HEK293 (cell line): ENCODE measurements around the gene KCTD14.
A peak's percentile ranks its signal among the peaks of the same experiment; 100 is the strongest.
"Not testable (repeated sequence)": the region's sequence is repeated elsewhere in the genome, so short reads cannot be mapped to it uniquely, and the experiment has no call there.

Experiments
- CTCF ChIA-PET: fragments of 350-600 bp; formaldehyde crosslinking; extraction: SDS; loops from one replicate; lab custom pipeline; 2021; ENCODE audit warnings: antibody characterized with exemption; lab: Yijun Ruan, JAX
- POLR2A ChIA-PET: fragments of 300-600 bp; formaldehyde crosslinking; extraction: SDS; loops from one replicate; lab custom pipeline; 2020; ENCODE audit warnings: antibody characterized with exemption, inconsistent platforms; lab: Yijun Ruan, JAX
- H3K27ac ChIP-seq: fragments of 200-500 bp; sonication (Bioruptor generic); 2 replicates; pipeline ENCODE4 v1.5.1; 2014; ENCODE audit warnings: low read depth, low read length, control low read depth, inconsistent platforms; ENCODE audit errors: extremely low read depth
- H3K36me3 ChIP-seq, 2 experiments: fragments of 200-500 bp in 1 of 2; sonication (Bioruptor generic) in 1 of 2; 1 replicate in 1 of 2; 2 replicates in 1 of 2; pipeline ENCODE4 v1.5.1; 2014 to 2017; ENCODE audit warnings: inconsistent platforms in 2 of 2, low read length in 2 of 2; ENCODE audit not compliant: control insufficient read depth in 2 of 2, insufficient read depth in 1 of 2
- H3K4me1 ChIP-seq: fragments of 200-500 bp; sonication (Bioruptor generic); 2 replicates; pipeline ENCODE4 v1.5.1; 2014; ENCODE audit warnings: mild to moderate bottlenecking, low read length, inconsistent platforms; ENCODE audit not compliant: control insufficient read depth, insufficient read depth
- H3K4me3 ChIP-seq: 2 replicates; pipeline ENCODE4 v1.5.1; 2011; ENCODE audit warnings: low read depth, mild to moderate bottlenecking, control low read depth, low read length, moderate library complexity
- H3K9me3 ChIP-seq: fragments of 200-500 bp; sonication (Bioruptor generic); 2 replicates; pipeline ENCODE4 v1.5.1; 2014; ENCODE audit warnings: low read depth, low read length, inconsistent platforms; ENCODE audit not compliant: control insufficient read depth, insufficient read depth
- GLIS2 ChIP-seq: fragments of 450-650 bp; formaldehyde crosslinking; IDR thresholded peaks from 2 replicates; pipeline ENCODE4 v1.5.1; 2016; ENCODE audit warnings: missing biosample characterization, missing genetic modification characterization
- HIC1 ChIP-seq: fragments of 450-650 bp; formaldehyde crosslinking; IDR thresholded peaks from 2 replicates; pipeline ENCODE4 v1.5.1; 2016; ENCODE audit warnings: missing biosample characterization, missing genetic modification characterization
- TCF7L2 ChIP-seq: IDR thresholded peaks from 2 replicates; pipeline ENCODE4 v1.6.1; 2011; ENCODE audit warnings: low read depth, mild to moderate bottlenecking, inconsistent platforms, low read length, moderate library complexity, borderline replicate concordance
- ZIC2 ChIP-seq: fragments of 450-650 bp; formaldehyde crosslinking; IDR thresholded peaks from 2 replicates; pipeline ENCODE4 v1.5.1; 2016; ENCODE audit warnings: missing biosample characterization, missing genetic modification characterization
- ZNF146 ChIP-seq: fragments of 450-650 bp; formaldehyde crosslinking; IDR thresholded peaks from 2 replicates; pipeline ENCODE4 v1.5.1; 2016; ENCODE audit warnings: missing biosample characterization, missing genetic modification characterization
- ZNF174 ChIP-seq: fragments of 450-650 bp; formaldehyde crosslinking; IDR thresholded peaks from 2 replicates; pipeline ENCODE4 v1.5.0; 2017; ENCODE audit warnings: missing biosample characterization, mild to moderate bottlenecking, missing genetic modification characterization
- ZNF214 ChIP-seq: fragments of 450-650 bp; formaldehyde crosslinking; IDR thresholded peaks from 2 replicates; pipeline ENCODE4 v1.5.1; 2017; ENCODE audit warnings: missing biosample characterization, mild to moderate bottlenecking, missing genetic modification characterization, borderline replicate concordance
- ZNF26 ChIP-seq: fragments of 450-650 bp; formaldehyde crosslinking; IDR thresholded peaks from 2 replicates; pipeline ENCODE4 v1.5.1; 2016; ENCODE audit warnings: missing biosample characterization, missing genetic modification characterization
- ZNF335 ChIP-seq: fragments of 450-650 bp; formaldehyde crosslinking; conservative IDR thresholded peaks from 2 replicates; pipeline ENCODE4 v1.5.1; 2016; ENCODE audit warnings: missing biosample characterization, missing genetic modification characterization
- ZNF341 ChIP-seq: fragments of 450-650 bp; formaldehyde crosslinking; IDR thresholded peaks from 2 replicates; pipeline ENCODE4; 2016; ENCODE audit warnings: low read depth, missing biosample characterization, missing genetic modification characterization
- ZNF394 ChIP-seq: fragments of 450-650 bp; formaldehyde crosslinking; IDR thresholded peaks from 2 replicates; pipeline ENCODE4 v1.5.1; 2016; ENCODE audit warnings: missing biosample characterization, missing genetic modification characterization, mild to moderate bottlenecking, moderate library complexity, borderline replicate concordance
- ZNF426 ChIP-seq: fragments of 450-650 bp; formaldehyde crosslinking; IDR thresholded peaks from 2 replicates; pipeline ENCODE4 v1.5.1; 2017; ENCODE audit warnings: missing biosample characterization, missing genetic modification characterization, mild to moderate bottlenecking, inconsistent platforms, moderate library complexity

Gene KCTD14

GRCh38 chr11:77994434-77995362, 28.4 kb downstream of the KCTD14 start, which contains the start of gene INTS4 (continued):
- TF ChIP-seq HIC1 (tag by site-specific recombination) (no peak), ZNF174 (tag by site-specific recombination) (no peak), ZIC2 (tag by site-specific recombination) (no peak)

GRCh38 chr11:77993902-77994301, 29.2 kb downstream of the KCTD14 start:
- POLR2A ChIA-PET, result interaction anchor here (0.6 to 2.0 kb wide), 9 partner anchors 47 to 520 kb away, joined by 3 to 19 read pairs (median 5); partner anchors contain the start of genes CLNS1A, NDUFC2, PAK1 and RSF1

GRCh38 chr11:77990981-77991380, 32.1 kb downstream of the KCTD14 start:
- ChIA-PET POLR2A (no interaction called here), CTCF (no interaction called here)
- TF ChIP-seq TCF7L2 (no peak), GLIS2 (tag by site-specific recombination) (no peak)
- Histone ChIP-seq H3K36me3 (peaks cover 10 to 44% of the 10 kb centered on the region in 2 experiments; a peak in 2 of 3 replicates), H3K4me3 (no peak overlapping the region), H3K9me3 (no peaks in the 10 kb centered on the region), H3K4me1 (no peaks in the 10 kb centered on the region), H3K27ac (no peak overlapping the region)

More at GRCh38 chr11:77993902-77994301, 29.2 kb downstream of the KCTD14 start:
- CTCF ChIA-PET, result no interaction called here
- H3K4me1 ChIP-seq, result no peaks in the 10 kb centered on the region
- H3K4me3 ChIP-seq, result peak overlapping the region; percentile 81
- H3K36me3 ChIP-seq, result peaks cover 6 to 25% of the 10 kb centered on the region in 2 experiments; a peak in 2 of 3 replicates
- peak; percentile 12; the same call in 1 of the 2 replicates for TF ChIP-seq ZNF335 (tag by site-specific recombination)
- peak; percentile 60; the same call in 1 of the 2 replicates for TF ChIP-seq ZNF341
- TF ChIP-seq ZNF26 (tag by site-specific recombination), result no peak
- no peaks in the 10 kb centered on the region for H3K9me3 ChIP-seq
- peak overlapping the region; percentile 32; the same call in 1 of the 2 replicates for H3K27ac ChIP-seq

- H3K4me3 ChIP-seq, POLR2A ChIA-PET, H3K9me3 ChIP-seq, H3K4me1 ChIP-seq, H3K27ac ChIP-seq, CTCF ChIA-PET: not testable (repeated sequence)
- TF ChIP-seq ZNF146 (tag by site-specific recombination), result peak; percentile 82
- peaks cover 10 to 44% of the 10 kb centered on the region in 2 experiments; a peak in 2 of 3 replicates for H3K36me3 ChIP-seq
Observed at GRCh38 chr11:77986456-77986855, 36.6 kb downstream of the KCTD14 start.

- Histone ChIP-seq H3K4me3 (no peak overlapping the region), H3K36me3 (peaks cover 8 to 36% of the 10 kb centered on the region in 2 experiments; a peak in 2 of 3 replicates), H3K4me1 (no peaks in the 10 kb centered on the region), H3K9me3 (no peaks in the 10 kb centered on the region)
- CTCF ChIA-PET, result interaction anchor here (1.0 kb wide), 1 partner anchor 205 kb away, joined by 4 read pairs; no protein-coding TSS in a partner anchor
- peak; percentile 21; the same call in 1 of the 2 replicates for TF ChIP-seq ZNF426 (tag by site-specific recombination)
- peak; percentile 52; the same call in 1 of the 2 replicates for TF ChIP-seq ZNF394 (tag by site-specific recombination)
- TF ChIP-seq ZNF214 (tag by site-specific recombination), result no peak
- TF ChIP-seq, all 188 proteins: peak for 2
- H3K27ac ChIP-seq, result no peak overlapping the region
- POLR2A ChIA-PET, result no interaction called here
Observed at GRCh38 chr11:77981346-77981947, 41.6 kb downstream of the KCTD14 start.
